ENCODE data around the gene SLC22A3.
A peak's percentile ranks its signal among the peaks of the same experiment; 100 is the strongest.
"Not testable (repeated sequence)": the region's sequence is repeated elsewhere in the genome, so short reads cannot be mapped to it uniquely, and the experiment has no call there.

Gene SLC22A3

DNA sequence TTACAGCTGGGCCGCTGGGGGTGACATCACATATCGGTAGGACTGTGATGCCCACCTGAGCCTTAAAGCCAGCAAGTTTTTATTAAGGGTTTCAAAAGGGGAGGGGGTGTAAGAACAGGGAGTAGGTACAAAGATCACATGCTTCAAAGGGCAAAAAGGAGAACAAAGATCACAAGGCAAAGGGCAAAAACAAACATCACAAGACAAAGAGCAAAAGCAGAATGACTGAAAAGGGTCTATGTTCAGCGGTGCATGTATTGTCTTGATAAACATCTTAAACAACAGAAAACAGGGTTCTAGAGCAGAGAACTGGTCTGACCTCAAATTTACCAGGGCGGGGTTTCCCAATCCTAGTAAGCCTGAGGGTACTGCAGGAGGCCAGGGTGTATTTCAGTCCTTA, 101.6 kb downstream of the SLC22A3 start:
- not testable (repeated sequence) for DNase-seq

DNA sequence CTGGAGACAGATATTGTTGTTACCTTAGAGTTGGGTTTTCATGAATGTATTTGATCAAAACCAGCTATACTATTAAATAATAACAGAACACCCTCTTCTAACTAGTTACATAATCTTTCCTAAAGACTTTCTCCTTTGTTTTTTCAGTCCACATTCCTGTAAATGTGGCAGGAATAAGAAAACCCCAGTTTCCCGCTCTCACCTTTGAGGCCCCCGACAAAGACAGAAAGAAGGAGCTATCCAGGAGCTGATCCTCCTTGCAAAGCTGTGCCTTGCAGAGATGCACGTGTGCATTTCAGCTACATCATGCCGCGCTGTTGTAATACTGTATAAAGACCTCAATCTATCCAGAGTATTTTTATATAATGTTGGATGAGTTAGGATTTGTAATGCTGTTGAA, 102.7 kb downstream of the SLC22A3 start:
- DNase-seq: no peak

DNA sequence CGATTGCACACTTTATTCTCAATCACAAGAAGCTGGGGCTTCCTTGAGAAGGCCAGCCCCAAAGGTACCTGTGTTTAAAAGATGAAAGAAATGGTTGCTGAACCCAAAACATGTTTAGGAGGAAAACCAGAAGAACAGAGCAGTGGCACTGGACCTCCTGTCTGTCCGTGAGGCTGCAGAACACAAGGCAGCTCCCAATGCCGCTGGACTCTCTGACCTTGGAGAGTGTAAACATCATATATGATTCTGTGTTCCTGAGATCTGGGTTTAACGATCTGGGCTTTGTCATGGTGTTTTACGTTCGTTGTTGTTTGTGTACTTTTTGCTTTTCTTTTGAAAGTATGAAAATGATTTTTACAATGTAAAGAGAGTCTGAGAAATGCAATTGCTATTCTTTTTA, 106.1 kb downstream of the SLC22A3 start:
- no peak for DNase-seq

DNA sequence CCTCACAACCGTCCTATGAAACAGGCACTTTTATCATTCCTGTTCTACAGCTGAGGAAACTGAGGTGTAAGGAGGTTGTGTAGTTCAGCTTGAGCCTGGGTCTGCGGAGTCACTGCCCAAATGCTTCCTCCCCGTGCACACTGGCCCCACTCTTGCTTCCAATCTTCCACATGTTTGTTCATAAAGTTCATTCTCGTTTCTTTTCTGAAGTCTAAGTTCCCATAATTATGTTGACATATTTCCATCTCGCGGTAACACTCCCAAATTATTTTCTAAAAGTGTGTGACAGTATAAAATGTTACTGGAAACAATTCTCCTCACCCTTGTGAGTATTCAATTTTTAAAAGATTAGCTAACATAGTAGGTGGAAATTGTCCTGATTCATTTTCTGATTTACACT, 106.9 kb downstream of the SLC22A3 start:
- DNase-seq: no peak

DNA sequence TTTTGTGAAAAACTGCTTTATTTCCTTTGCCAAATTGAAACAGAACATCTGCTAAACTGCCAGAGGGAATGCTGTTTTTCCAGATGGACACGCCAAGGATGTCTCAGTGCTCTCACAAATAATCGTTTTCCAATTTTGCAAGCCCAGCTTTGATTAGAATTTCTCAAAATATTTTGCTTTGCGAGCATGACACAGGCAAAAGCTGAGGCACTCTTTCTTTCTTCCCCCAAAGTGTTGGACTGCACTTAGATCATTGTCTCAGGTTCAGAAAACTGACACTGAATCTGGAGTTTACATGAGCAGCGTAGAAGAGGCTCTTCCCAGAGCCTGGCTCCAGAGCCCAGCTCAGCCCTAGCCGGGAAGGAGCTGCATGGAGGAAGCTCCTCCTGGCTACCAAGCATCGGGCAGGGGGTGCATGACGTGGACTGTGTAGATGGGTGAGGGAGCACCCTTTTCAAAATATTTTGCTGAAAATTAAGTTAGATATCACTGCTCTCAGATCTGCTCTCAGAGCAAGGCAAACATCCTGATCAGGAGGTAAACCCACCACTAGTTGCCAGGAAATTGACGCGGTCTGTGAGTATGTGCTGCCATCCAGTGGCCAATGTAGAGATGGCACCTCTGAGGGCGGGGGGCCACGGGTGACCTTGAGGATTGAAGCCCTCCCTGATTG, 107.5 kb downstream of the SLC22A3 start:
- peak; percentile 89 for DNase-seq

DNA sequence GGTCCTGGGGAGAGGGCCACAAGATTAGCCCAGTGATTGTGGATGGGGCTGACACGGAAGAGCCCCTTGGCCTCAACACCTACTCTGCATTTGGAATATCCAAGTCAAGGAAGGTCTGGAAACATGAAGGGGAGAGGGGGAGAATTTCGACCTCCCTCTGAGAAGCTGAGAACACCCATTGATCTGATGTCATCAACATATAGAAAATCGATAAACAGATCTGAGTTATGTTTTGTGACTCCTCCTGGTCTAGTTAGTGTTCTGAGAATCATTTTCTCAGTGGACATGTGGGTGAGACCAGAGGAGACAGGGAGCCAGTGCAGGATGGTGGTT, 108.0 kb downstream of the SLC22A3 start:
- DNase-seq: no peak

DNA sequence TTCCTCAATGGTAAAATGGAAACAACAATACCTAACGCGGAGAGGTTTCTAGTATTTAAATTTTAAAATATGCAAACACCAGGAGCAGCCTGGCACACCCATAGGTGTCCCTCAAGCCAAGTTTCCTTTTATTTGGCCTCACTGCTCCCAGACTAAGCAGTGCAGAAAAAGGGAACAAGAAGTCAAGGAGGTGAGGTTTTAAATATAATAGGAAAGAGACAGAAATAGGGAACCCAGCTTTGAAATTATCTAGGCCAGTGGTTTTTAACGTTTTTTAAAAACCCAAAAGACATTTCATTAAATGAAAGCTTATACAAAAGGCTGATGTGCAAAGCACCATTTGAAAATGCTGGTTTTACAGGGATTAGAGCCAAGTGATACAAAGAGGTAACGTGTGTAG, 109.6 kb downstream of the SLC22A3 start:
- DNase-seq: no peak

DNA sequence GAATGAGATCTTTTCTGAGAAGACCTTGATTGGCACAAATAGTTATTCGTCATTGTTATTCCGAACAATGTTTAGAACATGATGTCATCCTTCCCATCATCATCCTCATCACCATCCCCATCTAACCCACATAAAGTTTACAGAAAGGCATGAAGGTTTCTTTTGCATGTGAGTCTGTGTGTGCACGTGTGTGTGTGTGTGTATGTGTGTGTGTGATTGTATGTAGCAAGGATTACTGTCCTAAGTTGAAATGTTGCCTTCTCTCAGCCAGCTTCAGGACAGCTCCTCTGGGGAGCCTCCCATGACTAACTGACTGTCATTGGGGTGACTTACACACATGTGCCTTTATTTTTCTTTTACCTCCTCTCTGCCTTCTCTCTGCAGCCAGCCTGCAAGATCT, 113.5 kb downstream of the SLC22A3 start:
- no peak for DNase-seq

DNA sequence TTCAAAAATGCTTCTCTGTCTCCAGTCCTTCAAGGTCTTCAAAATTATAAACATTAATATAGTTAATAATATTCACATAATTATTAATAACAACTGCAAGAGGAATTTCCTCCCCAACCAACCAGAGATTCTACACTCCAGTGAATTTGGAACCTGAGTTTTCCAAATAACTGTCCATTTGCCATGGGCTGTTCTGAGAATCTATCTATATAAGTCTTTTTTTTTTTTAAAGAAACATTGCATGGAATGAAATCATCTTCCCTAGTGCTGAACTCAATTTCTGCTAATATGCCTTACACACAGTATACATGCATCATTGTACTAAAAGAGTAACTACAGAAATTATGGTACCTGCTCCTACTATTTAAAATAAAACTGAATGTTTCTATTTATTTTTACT, 113.9 kb downstream of the SLC22A3 start:
- no peak for DNase-seq

DNA sequence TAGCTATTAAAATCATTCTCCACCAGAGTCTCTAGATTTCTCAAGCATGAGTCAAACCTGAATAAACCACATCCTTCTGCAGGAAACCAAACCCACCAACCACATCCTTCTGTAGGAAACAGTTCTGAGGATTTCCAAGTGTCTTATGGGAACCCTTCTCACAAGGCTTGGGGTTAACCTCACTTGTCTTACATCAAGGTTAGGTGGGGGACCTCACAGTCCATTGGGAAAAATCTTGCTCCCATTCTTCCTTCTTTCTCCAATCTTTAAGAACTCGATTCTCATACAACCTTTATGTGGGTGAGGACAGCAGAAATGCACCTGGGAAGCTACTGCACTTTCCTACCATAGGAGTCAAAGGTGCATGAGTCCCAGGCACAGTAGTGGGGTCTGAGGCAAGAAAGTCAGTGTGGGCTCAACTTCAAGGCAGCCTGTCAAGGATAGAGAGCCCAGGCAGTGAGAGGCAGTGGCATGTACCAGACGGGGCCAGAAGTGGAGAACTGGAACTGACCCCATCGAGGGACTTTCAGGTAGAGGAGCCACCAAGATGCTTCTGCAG, 114.5 kb downstream of the SLC22A3 start:
- peak; percentile 70 for DNase-seq

DNA sequence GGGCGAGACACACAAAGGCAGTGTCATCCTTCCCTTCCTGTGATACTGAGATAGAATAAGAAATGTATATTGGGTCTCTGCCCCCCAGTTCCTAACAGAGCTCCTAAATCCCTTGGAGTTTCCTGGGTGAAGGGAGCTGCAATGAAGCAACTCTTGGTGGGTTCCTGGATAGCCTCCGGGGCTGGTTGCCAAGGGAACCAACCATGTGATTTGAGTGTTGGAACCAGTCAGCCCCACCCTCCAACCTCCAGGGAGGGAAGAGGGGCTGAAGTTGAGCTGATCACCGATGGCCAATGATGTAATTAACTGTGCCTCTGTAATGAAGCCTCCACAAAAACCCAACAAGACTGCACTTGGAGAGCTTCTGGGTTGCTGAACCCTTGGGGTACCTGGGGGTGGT, 116.6 kb downstream of the SLC22A3 start:
- no peak for DNase-seq

DNA sequence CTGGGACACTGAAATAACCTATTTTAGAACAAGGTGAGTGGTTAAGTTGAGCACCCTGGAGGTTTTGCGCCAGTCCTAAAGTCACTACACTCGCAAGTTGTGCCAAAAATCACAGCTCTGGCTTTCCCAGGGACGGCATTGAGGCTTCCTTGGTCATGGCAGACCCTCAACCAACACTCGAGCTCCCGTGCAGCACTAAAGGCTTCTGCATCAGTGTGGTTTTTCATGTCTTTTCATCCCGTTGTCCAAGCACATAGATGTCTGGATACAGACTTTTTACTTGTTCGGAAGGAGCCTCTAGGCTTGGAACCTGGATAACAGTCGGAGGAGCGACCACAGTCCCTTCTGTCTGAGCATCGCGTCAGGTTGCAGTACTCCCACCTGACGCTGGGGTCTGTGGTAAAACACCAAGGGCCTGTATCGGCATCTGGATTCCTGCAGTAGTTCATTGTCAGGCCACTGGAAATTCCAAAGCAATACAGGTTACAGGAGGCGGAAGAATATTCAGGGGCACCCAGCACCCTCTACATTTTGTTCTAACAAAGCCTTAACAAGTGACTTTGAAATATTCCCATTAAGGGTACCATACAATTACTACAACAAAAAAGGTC, 119.2 kb downstream of the SLC22A3 start:
- DNase-seq: not testable (repeated sequence)

DNA sequence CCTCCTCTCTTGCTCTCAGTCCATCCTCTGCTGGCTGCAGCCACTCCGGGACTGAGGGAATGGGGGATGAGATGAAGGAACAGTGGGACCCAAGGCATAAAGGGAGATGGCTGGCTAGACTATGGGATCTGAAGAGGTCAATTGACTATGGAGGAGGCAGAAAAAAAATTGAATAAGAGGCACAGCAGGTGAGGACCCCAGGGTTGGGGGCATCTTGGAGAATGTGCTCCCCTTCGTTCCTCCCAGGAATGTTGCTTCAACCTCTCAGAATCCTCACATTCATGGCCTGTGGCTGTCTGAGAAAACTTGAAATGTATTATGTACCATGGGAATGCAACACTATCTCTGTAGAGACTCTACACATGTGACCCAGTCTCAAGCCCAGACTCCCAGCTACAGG, 121.0 kb downstream of the SLC22A3 start:
- DNase-seq: no peak

DNA sequence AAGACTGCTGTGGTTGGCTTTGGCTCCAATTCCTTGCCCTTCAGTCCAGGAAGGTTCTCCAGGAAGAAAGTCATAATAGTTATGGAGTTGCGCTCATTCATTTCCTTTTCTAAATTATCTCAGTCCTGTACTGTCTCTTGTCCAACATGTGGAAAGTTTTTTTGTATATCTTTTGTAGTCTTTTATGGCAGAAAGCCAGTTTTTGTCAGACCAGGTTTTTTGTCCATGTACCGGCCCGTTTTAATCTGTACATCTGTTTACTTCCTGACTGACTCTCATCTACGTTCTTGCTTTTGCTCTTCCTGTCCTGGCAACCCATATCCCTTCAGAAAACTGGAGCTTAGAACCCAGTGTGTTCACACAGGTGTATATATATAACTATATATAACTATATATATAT, 127.9 kb downstream of the SLC22A3 start:
- DNase-seq: not testable (repeated sequence)

DNA sequence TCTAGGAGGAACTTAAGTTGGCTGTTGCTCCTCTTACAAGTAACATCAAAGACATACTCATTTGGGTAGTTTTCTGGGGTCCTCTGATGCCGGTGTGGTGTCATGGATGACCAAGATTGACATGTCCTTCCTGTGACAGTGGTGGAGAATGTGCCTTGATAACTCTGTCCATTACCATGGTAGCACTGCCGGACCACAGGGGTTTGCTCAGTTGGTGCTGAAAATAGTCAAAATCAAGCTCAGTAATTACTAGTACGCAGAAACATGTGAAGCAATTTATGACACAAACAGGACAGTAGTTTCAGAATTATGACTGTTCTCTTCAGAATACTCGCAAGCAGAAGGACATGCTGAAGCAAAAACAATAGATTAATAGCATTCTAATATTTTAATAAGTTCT, 128.9 kb downstream of the SLC22A3 start:
- not testable (repeated sequence) for DNase-seq

DNA sequence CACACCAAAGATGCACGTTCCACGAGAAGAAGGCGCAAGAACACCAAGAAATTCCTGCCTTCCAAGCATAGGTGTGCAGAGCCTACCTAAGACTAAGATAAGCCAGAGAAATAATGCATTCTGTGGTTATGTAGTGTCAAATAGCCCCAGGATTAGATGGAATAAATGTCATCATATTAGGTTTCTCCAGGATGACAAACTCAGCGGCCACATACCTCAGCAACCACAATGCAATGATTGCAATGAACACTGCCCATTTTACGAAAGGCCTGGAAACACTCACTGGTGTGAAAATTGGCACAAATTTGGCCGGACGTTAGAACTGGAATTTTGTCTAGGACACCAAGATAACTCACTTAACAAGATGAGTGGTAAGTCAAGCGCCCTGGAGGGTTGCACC, 129.7 kb downstream of the SLC22A3 start:
- DNase-seq: no peak

DNA sequence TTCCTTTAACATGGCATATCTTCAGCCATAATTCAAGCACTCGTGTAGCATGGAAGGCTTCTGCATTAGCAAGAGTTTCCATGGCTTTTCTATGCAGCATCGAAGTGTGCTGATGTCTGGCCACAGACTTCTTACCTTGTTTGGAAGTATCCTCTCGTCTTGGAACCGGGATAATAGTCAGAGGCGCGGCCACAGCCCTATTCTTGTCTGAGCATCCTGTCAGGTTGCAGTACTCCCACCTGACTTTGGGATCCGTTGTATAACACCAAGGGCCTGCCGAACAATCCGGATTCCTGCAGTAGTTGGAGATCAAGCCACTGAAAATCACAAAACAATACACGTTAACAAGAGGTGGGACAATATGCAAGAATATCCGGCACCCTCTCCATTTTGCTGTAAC, 138.9 kb downstream of the SLC22A3 start:
- no peak for DNase-seq

DNA sequence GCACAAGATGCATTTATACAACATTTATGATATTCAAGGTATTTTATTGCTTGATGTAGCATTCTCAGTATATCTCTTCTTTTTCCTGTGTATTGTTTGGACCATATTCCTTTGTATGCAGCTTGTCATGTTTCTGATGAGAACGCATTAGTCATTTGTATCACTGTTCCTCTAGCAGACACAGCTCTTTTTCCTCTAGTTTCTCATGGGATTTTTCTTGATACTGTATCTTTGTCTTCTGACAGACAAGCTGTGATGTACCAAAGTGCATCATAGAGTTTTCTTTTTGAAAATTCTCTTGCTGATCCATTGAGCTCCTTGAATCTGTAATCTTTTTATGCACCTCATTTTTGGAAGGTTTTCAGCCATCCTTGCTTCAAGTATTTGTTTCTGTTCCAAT, 140.9 kb downstream of the SLC22A3 start:
- no peak for DNase-seq

DNA sequence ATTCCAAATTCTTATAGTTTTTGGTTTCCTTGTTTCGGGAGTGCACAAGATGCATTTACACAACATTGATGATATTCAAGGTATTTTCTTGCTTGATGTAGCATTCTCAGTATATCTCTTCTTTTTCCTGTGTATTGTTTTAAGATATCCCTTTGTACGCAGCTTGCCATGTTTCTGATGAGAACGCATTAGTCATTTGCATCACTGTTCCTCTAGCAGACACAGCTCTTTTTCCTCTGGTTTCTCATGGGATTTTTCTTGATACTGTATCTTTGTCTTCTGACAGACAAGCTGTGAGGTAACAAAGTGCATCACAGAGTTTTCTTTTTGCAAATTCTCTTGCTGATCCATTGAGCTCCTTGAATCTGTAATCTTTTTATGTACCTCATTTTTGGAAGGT, 146.4 kb downstream of the SLC22A3 start:
- no peak for DNase-seq

DNA sequence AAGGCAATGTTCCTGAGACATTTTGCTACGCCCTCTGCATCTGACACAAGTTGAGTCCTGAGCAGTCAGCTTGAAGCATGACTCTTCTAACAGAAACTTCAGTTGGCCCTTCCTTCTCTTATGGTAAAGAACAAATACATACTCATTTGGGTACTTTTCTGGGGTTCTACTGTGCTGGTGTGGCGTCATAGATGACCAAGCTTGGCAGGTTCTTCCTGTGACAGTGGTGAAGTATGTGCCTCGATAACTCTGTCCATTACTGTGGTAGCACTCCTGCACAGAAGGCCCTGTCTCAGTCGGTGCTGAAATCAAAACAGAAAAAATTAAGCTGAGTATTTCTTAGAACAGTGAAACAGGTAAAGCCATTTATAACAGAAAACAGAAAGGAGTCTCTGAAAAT, 152.5 kb downstream of the SLC22A3 start:
- no peak for DNase-seq
